GM21825 (cell line): ENCODE results near the gene PDLIM5.

Source experiments
- ATAC-seq: cut with Tn5 transposase; IDR thresholded peaks from one replicate; pipeline ENCODE4 v1.9.1; 2021; ENCODE audit warnings: mild to moderate bottlenecking, moderate library complexity; ENCODE audit not compliant: unreplicated experiment

Gene PDLIM5

DNA sequence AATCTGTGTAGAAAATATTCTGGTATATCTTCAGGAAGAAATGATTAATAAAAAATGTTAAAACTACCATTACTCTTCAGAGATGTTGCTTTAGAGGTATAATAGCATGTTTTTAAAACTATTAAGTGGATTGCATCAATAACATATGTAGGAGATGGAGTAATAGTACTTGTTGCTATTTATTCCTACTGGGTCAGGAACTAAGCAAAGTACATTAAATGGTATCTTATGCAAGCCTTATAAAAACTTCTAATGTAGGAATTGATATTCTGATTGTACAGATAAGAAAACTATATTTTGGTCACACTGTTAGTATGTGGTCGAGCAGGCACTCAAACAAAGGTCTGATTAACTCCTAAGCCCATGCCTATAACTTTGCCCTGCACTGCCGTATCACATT lies 31.4 kb upstream of the PDLIM5 start:
- no peak for ATAC-seq

DNA sequence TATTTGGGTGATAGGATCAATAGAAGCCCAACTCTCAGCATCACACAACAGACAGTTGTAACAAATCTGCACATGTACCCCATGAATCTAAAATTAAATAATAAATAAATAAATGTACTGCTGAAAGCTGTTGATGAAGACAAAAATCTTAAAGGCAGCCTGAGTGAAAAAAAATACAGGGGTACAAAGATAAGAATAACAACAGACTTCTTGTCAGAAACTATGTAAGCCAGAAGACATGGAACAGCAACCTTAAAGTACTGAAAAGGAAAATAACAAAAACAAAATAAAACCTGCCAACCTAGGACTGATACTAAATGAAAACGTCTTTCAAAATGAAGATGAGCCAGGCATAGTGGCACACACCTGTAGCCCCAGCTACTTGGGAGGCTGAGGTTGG lies 25.0 kb upstream of the PDLIM5 start:
- ATAC-seq: no peak

DNA sequence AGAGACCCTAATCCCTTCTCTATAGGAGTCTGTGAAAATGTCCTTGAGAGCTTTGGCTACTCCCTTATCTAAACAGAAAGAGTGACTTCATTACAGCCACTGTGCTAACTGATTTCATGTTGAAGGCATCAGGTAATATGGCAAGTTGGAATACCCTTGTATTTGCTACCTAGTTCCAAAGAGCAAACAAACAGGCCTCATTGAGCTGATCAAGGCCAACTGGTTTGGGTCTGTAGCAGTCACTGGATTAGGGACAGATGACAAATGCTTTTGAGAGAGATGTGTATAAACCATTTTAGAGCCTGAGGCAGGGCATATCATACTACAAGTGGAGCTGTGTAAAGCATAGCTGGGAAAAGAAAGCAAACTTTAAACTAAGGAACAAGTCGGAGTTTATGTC lies 22.9 kb upstream of the PDLIM5 start:
- no peak for ATAC-seq

DNA sequence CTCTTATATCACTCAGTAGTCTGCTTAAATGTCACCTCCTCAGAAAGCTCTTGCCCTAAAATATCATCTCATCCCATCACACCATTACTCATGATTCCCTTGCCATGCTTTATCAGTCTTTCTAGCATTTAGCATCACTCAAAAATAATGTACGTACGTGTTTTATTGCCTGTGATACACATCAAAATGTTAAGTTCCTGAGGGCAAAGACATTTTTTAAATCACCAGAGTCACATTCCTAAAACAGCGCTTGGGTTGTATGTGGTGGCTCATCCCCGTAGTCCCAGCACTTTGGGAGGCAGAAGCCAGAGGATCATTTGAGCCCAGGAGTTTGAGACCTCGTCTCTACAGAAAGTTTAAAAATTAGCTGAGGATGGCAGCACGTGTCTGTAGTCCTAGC lies 21.3 kb upstream of the PDLIM5 start:
- no peak for ATAC-seq

DNA sequence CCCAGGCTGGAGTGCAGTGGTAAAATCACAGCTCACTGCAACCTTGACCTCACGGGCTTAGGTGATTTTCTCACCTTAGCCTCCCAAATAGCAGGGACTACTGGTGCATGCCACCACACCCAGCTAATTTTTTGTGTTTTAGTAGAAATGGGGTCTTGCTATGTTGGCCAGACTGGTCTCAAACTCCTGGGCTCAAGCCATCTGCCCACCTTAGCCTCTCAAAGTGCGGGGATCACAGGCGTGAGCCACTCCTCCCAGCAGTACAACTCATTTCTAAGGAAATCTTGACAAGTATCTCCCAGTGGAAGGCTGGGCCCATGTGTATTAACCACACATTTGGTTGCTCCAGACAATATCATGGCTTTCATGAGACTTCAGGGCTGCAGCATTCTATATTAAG lies 20.4 kb upstream of the PDLIM5 start:
- ATAC-seq: no peak

DNA sequence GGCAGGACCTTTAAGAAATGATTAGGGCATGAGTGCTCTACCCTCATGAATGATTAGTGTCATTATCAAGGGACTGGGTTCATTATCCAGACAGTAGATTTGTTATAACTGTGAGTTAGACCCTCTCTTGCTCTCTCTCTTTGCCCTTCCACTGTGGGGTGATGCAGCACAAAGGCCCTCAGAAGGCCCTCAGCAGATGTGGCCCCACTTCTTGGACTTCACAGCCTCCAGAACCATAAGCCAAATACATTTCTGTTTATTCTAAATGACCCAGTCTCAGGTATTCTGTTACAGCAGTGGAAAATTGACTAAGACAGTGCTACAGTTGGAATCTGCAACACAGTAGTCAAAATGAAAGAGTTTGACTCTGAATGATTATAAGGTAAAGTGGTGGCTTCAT lies 17.2 kb upstream of the PDLIM5 start:
- no peak for ATAC-seq

DNA sequence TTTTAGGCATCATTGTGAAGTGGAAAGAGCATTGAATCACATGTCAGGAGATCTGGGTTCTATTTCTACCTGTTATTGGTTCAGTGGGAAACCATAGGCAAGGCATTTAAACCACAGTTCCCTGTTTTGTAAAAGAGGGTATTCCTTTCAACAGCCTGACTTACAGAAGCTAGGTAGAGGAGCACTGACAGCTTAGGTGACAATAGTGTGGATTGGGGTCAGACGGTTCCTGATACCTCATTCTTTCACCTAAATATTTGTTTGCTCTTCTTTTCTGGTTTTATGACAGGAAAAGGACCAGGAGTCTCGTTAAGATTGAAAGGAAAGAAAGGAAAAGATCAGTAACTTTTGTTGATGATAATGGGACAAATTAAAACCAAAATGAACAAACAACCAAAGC lies 15.9 kb upstream of the PDLIM5 start:
- no peak for ATAC-seq

DNA sequence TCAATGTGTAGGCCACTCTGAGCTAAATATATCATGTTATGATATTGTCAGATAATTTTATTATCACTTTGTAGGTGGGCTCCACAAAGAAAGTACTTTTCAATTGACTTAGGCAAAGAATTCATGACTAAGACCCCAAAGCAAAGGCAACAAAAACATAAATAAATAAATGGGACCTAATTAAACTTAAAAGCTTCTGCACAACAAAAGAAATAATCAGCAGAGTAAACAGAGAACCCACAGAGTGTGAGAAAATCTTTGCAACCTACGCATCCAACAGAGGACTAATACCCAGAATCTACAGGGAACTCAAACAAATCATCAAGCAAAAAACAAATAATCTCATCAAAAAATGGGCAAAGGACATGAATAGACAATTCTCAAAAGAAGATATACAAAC lies 15.2 kb upstream of the PDLIM5 start:
- no peak for ATAC-seq

DNA sequence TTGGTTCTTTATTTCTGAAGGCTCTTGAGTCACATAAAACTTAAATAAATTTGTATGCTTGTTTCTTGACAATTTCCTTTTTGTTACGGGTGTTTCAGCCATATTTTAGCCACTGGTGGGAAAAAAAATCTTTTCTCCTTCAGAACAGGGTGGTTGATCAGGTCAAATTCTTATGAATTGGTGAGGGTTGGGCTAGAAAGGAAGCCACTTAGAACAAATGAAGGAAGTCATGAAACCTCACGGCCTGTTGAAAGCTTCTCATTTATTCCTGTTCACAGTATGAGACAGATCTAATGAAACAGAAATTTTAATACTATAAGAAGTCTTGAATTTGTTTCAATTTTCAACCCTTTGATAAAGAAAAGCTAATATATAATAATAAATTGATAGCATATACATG lies 12.1 kb upstream of the PDLIM5 start:
- ATAC-seq: no peak

DNA sequence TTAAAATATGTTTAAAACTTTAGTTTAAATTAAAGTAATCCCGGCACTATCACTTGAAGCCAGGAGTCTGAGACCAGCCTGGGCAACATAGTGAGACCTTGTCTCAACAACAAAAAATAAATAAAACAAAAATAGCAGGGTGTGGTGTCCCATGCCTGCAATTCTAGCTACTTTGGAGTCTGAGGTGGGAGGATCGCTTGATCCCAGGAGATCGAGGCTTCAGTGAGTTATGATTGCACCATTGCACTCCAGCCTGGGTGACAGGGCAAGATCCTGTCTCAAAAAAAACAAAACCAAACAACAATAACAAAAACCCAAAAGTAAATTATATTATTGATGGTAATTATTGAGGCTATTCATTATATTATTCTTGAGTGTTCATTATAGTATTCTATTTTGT lies 9.9 kb upstream of the PDLIM5 start:
- ATAC-seq: no peak

DNA sequence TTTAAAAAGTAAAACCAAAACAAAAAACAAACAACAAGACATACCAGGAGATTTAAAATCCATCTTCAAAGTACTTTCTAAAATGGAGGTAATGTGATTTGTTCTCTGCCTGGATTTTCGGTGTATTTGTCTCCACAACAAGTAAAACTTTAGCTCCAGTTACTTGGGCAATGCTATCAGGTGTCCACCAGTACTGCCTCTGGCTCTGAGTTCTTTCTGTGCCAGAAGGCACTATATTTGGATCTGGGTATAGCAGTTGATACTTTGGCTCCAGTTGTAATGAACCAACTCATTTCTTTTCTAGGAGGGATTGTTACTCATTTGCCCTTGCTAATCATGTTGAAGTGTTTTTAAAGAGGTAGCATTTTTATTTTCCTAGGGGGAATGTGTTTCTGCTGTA lies 9.5 kb upstream of the PDLIM5 start:
- no peak for ATAC-seq

DNA sequence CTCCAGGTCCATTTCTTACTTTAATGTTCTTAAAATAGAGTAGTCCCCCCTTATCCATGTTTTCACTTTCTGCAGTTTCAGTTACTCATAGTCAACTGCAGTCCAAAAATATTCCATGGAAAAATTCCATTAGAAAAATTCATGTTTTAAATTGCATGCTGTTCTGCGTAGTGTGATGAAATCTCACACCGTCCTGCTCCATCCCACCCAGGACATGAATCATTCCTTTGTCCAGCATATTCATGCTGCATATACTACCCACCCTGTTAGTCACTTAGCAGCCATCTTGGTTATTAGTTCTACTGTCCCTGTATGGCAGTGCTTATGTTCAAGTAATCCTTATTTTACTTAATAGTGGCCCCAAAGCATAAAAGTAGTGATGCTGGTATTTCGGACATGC lies 5.4 kb upstream of the PDLIM5 start:
- ATAC-seq: no peak

DNA sequence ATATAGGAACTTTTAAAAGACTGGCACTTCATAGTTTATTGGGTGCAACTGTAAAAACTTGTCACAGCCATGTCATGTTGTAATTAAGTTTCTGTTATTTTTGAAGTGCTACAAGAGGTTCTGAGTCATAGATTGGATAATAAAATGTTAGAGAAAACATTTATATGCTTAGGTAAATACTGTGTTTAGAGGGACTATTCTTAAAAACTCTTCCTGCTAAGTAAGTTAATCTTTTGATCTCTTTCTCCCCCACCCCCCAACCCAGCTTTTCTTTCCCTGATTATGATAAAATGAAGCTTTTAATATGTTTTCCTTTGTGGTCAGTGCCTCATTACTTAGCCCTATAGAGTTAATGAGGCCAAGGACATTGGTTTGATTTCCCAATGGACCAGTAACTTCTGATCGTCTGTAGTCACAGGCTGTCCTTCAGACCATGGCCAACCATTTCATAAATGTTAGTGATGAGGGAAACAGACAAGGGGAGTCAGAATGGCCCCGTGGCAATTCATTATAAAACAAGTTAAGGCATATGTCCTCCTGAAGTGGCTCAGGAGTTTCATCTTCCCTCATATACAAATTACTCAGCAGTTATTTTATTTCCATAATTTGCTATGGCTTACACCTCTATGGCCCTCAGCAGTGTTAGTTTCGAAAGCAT lies 3.9 kb upstream of the PDLIM5 start:
- ATAC-seq: no peak

DNA sequence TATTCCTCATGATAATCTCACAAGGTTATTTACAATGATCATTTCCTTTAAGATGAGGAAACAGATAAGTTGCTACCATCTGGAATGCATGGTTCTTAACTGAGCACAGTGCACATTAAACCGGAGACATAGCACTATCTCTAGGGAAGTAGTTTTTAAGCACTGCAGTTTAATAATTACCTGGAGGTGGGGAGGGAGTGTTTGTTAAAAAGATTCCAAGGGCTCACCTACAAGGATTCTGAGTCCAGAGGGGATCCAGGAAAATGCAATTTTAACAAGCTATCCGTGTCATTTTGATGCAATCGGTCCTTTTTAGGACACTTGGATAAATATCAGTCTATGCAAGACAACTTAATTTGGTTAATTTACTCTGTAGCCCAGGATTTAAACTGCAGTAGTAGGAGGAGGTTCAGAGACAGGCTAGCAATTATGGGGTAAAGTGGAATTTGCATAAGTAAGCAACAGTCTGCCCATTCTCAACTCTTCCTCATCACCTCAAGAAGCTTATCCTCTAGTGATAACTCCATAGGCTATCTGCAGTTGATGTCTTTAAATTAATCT lies 2.8 kb upstream of the PDLIM5 start:
- no peak for ATAC-seq

DNA sequence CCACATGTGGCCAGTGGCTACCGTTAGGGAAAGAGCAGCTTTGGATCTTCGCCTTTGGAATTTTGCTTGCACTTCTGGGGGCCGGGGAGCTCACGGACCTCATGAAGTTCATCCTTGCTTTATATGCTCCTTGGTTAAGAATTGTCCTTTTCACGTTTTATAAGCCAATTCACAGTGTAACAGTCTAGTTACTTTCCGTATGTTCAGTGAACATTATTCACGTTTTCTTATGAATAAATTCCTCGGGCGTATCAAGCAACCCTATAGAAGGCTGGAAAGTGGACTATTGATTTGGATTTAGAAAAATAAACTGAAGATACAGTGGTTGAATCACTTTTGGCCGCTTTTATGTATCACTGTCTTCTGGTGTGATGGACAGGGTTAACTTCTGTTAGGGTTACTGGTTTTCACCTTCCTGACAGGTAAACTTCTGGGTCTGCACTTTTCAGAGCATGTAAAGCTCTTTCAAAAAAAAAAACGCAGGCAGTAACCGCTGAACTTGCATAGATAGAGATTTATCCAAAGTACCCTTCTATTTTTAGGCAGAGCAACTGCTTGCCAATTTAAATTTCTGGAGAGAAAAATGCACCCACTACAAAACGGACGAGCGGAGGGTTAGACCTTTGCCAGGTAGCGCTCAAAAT lies 569 bp upstream of the PDLIM5 start:
- no peak for ATAC-seq

DNA sequence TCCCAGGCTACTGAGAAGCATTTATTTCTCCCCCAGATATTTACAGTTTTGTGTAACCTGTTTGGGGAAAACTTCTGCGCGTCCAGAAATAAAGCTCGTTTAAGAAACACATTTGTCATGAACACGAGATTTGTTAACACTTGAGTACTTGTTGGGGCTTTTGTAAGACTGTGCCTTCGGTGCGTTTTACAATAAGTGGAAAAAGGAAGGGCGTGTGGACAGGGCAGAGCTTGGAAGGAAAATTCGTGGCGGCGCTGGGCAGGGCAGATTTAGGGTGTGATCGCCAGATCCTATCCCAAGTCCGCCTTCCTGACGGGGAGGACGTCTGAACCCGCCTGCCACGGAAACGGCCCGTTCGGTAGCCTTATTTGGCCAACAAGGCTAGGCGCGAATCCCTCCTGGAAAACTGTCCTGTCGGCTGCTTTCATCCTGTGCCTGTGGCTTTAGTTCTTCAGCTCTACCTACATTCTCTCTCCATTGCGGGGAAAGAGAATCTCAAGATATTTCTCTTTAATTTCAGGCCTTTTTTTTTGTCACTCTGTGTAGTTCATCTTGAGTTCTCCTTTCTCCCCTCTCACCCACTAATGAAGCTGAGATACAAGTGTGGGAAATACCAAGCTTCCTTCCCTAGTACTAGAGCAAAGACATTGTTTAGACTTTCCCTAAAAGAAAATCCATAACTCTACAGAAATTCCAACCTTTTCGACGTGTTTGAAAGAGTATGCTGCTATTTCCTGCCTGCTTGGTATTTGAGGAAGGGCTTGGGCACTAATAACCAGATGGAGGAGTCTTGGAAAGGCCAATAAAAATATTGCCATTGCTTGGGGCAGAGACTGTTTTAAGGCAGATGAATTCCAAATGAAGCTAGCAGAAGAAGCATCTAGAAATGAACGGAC lies 982 bp downstream of the PDLIM5 start:
- no peak for ATAC-seq

DNA sequence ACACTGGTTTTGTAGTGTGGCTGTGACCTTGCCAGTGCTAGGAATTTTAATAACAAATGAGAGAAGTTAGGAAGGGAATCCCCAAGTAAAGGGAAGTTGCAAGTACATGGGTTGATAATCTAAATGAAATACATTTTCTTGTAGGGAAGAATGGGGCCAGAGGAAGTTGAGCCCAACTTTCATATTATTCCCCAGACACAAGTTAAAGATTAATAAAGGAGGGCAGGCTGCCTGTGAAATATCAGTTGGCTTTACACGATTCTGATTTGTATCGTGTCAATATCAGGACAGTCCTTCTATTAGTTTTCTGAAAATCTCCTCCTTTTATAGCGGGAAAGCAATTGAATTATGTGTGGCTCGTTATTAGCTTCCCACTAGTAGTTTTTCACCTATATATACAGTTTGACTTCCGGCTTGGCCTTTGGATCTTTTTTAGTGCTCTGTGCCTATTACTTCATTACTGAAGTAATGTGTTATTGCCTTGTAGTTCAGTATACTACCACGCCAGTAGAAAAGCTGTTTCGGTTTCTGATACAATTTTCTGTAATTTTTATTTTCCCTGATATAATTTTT lies 1.7 kb downstream of the PDLIM5 start:
- no peak for ATAC-seq

DNA sequence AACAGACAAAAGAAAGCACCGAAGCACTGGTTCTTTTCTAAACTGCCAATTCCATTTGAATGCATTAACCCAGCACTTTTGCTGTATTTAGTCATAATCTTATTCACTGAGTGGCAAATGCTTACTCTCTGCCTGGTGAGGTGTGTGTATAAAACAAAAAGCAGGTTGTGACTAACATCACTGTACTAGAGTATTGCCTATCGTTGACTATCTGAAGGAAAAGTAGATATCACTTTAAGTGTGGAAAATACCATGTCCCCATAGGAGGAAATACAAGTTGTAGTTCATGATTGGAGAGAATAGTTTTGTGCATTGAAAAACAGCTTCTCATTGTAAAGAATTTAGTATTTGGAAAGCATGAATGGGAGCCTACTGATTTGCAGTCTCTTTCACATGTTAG lies 2.7 kb downstream of the PDLIM5 start:
- ATAC-seq: no peak

DNA sequence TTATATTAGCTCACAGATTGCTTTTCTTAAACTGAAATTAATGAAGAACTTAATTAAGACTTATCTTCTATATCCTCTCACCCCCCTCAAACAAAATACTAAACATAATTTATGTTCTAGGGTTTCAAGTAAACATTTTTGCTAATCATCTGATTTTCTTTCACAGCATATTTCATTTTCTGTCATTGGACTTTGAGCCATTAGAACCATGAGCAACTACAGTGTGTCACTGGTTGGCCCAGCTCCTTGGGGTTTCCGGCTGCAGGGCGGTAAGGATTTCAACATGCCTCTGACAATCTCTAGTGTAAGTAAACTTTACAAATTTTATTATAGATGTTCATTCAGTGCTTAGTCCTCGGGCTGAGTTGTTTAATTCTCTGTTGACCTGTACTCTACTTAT lies 3.3 kb downstream of the PDLIM5 start:
- no peak for ATAC-seq

DNA sequence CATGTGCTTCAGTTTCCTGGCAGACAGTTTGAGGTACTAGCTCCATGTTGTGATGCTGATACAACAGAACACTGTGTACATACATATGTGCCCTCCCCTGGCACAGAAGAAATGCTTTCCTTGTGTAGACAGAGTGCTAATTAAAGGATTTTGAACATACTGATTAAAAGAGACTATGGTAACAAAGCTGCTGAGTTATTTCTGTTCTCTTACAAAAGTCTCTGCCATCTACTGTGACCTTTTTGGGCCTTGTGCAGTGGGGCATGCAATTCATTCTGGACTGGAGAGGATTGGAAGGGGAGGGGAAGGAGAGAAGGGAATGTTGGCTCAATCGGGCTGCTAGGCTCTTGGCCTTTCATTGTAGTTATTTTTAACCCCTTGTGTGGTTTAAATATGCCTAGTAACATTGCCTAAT lies 6.0 kb downstream of the PDLIM5 start:
- no peak for ATAC-seq

DNA sequence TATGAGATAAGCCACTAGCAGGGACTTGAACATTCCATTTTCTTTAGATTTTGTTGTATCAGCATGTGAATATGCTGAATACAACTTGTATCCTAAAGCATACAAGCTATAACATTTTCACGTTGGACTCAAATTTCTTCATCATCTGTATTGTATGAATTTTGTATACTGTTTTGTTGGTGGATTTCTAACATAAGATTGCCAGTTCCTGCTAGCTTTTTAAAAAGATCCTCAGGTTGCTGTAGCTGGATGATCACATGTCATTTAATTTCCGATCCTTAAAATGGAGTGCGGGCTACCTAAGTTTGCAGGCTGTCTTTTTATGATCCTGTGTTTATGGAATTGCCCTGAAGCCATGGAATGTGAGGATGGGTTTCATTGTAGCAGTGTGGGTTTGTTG lies 6.9 kb downstream of the PDLIM5 start:
- ATAC-seq: no peak
